ENCODE data around the gene PALD1. TPM values are rescaled to one million over a fixed set of nuclear protein-coding genes. Genes with fewer than 3 reads are reported as not detected.

The PALD1 gene
- total RNA-seq, 1 experiment from 2014 or later: 33.1 TPM

- ATAC-seq: peak; percentile 57
- Histone ChIP-seq H3K4me2 (ENCODE audit: low read length) (no peak overlapping the region), H3K9me3 (ENCODE audit: control insufficient read depth in 1 of 2, insufficient read depth in 1 of 2, low read depth in 1 of 2, low read length in 2 of 2) (no peaks in the 10 kb centered on the region), H4K20me1 (ENCODE audit: insufficient read depth) (no peaks in the 10 kb centered on the region), H2AFZ (ENCODE audit: low read depth, low read length, poor library complexity, severe bottlenecking) (no peak overlapping the region), H3K79me2 (ENCODE audit: insufficient read depth, low read length) (peaks cover 5% of the 10 kb centered on the region; the same call in 1 of the 2 replicates), H3K36me3 (ENCODE audit: control insufficient read depth in 1 of 2, insufficient read depth in 2 of 2, low read length in 2 of 2) (peaks cover 0 to 8% of the 10 kb centered on the region in 2 experiments; a peak in 1 of 4 replicates), H3K4me3 (replicated peaks in 1 of 2; ENCODE audit: low read depth in 1 of 2, low read length in 2 of 2) (no peak overlapping the region), H3K4me1 (ENCODE audit: control insufficient read depth in 1 of 2, insufficient read depth in 2 of 2, low read length in 2 of 2) (peaks cover 1 to 67% of the 10 kb centered on the region in 2 experiments; a peak in 3 of 4 replicates), H3K27ac (ENCODE audit: low read depth, low read length) (no peak overlapping the region; the same call in 1 of the 2 replicates), H3K27me3 (ENCODE audit: insufficient read depth, low read length) (no peaks in the 10 kb centered on the region), H3K9ac (ENCODE audit: low read length) (no peak overlapping the region), H3K9me2 (ENCODE audit: insufficient read depth) (no peaks in the 10 kb centered on the region)
- intact Hi-C loops (cut with micrococcal nuclease): no loop called here
- BruUV-seq (replicated peaks): no TSS peak
- ChIA-PET RAD21 (ENCODE audit: low non-redundant PET in 1 of 2, low total read pairs in 2 of 2, uncharacterized antibody in 2 of 2, unreplicated experiment in 2 of 2) (no interaction called here), CTCF (no interaction called here), POLR2A (no interaction called here)
- TF ChIP-seq REST (IDR thresholded peaks at IDR 0.05; ENCODE audit: low read depth) (no peak), CTCF (IDR thresholded peaks at IDR 0.05 in 2 of 3, conservative IDR thresholded peaks at IDR 0.05 in 1 of 3; ENCODE audit: borderline replicate concordance in 1 of 3, insufficient read depth in 1 of 3, low read depth in 2 of 3, low read length in 2 of 3) (peak in 2 of 3 experiments; percentile 19 to 29; a peak in 1 of 6 replicates)
- no peak for DNase-seq (ENCODE audit: low read depth, low spot score)
Observed at GRCh38 chr10:70564901-70565351, 86.4 kb downstream of the PALD1 start.

All from HCT116 (cell line).